Activated CD4-positive, alpha-beta T cell treated with anti-CD3 and anti-CD28 coated beads, Interleukin-2, amount 50 U/mL, for 1 hour (primary cell): ENCODE results near the gene CCR7.
"Not testable (repeated sequence)": the region's sequence is repeated elsewhere in the genome, so short reads cannot be mapped to it uniquely, and the experiment has no call there.

Source experiments
- DNase-seq: peaks from one replicate; pipeline ENCODE4 v3.0.0-alpha.2; 2020

The CCR7 gene

GRCh38 chr17:40548491-40548981 is 16.7 kb downstream of the CCR7 start:
- DNase-seq: no peak

- no peak for DNase-seq
Observed at GRCh38 chr17:40547785-40548478, 17.3 kb downstream of the CCR7 start.

GRCh38 chr17:40547079-40547784 is 18.0 kb downstream of the CCR7 start:
- DNase-seq: peak; percentile 70

GRCh38 chr17:40546497-40546896 is 18.8 kb downstream of the CCR7 start:
- not testable (repeated sequence) for DNase-seq

- no peak for DNase-seq
Observed at GRCh38 chr17:40545660-40546059, 19.6 kb downstream of the CCR7 start.

GRCh38 chr17:40542558-40543411 is 22.5 kb downstream of the CCR7 start:
- DNase-seq: peak; percentile 50

- no peak for DNase-seq
Observed at GRCh38 chr17:40541873-40542557, 23.3 kb downstream of the CCR7 start.

GRCh38 chr17:40541060-40541872 is 24.0 kb downstream of the CCR7 start:
- peak; percentile 78 for DNase-seq

GRCh38 chr17:40540448-40540847 is 24.8 kb downstream of the CCR7 start:
- peak; percentile 58 for DNase-seq

- no peak for DNase-seq
Observed at GRCh38 chr17:40539711-40540411, 25.4 kb downstream of the CCR7 start.

GRCh38 chr17:40538936-40539705 is 26.2 kb downstream of the CCR7 start:
- no peak for DNase-seq

GRCh38 chr17:40538019-40538935 is 27.0 kb downstream of the CCR7 start:
- no peak for DNase-seq

- DNase-seq: no peak
Observed at GRCh38 chr17:40536295-40537171, 28.7 kb downstream of the CCR7 start.

- DNase-seq: no peak
Observed at GRCh38 chr17:40535924-40536294, 29.4 kb downstream of the CCR7 start.

- DNase-seq: no peak
Observed at GRCh38 chr17:40535438-40535837, 29.8 kb downstream of the CCR7 start.

GRCh38 chr17:40534371-40535189 is 30.7 kb downstream of the CCR7 start:
- no peak for DNase-seq

- no peak for DNase-seq
Observed at GRCh38 chr17:40533896-40534295, 31.4 kb downstream of the CCR7 start.
